Mesothelial cell of epicardium (in vitro differentiated cells): ENCODE data around the gene NDST3. TPM values are rescaled to one million over a fixed set of nuclear protein-coding genes. Genes with fewer than 3 reads are reported as not detected.

ENCODE experiments used
- DNase-seq, 2 experiments: peaks; one replicate each; pipeline ENCODE4 v3.0.0; 2021; ENCODE audit warnings: low spot score in 2 of 2; ENCODE audit not compliant: unreplicated experiment in 2 of 2
- H3K27ac Mint-ChIP-seq: 2 replicates; pipeline ENCODE4 v1.8.0; 2021; ENCODE audit warnings: mixed read lengths
- H3K27me3 Mint-ChIP-seq: 2 replicates; pipeline ENCODE4 v1.8.0; 2021; ENCODE audit warnings: low read depth, mixed read lengths
- H3K36me3 Mint-ChIP-seq: 2 replicates; pipeline ENCODE4 v1.8.0; 2021; ENCODE audit warnings: mixed read lengths
- H3K4me1 Mint-ChIP-seq: 2 replicates; pipeline ENCODE4 v1.8.0; 2021; ENCODE audit warnings: mixed read lengths
- H3K4me3 Mint-ChIP-seq: 2 replicates; pipeline ENCODE4 v1.8.0; 2021; ENCODE audit warnings: mild to moderate bottlenecking, moderate library complexity, mixed read lengths
- H3K9me3 Mint-ChIP-seq: 2 replicates; pipeline ENCODE4 v1.8.0; 2021; ENCODE audit warnings: mixed read lengths
- CTCF ChIP-seq: fragments of 200-600 bp; sonication (generic); IDR thresholded peaks from one replicate; pipeline ENCODE4 v1.5.0; 2021; ENCODE audit warnings: antibody characterized with exemption; ENCODE audit not compliant: unreplicated experiment
- total RNA-seq: library from RNA; stranded (reverse); gene quantifications from 3 replicates; pipeline ENCODE4 v1.2.1, GENCODE V29; 2021

The NDST3 gene
- total RNA-seq, 1 donor from 2014 or later = 5.1 TPM

- TF ChIP-seq CTCF = no peak
- peaks cover 29% of the 10 kb centered on the region for H3K4me1 Mint-ChIP-seq
- no peak overlapping the region for H3K4me3 Mint-ChIP-seq
- DNase-seq = no peak
- no peak overlapping the region for H3K27ac Mint-ChIP-seq
- H3K9me3 Mint-ChIP-seq = no peaks in the 10 kb centered on the region
- no peaks in the 10 kb centered on the region for H3K36me3 Mint-ChIP-seq
- no peaks in the 10 kb centered on the region for H3K27me3 Mint-ChIP-seq
Observed at GRCh38 chr4:118276580-118276979, 242.3 kb downstream of the NDST3 start.

- H3K4me1 Mint-ChIP-seq = peaks cover 34% of the 10 kb centered on the region
- no peak overlapping the region for H3K27ac Mint-ChIP-seq
Observed at GRCh38 chr4:118277243-118277642, 243.0 kb downstream of the NDST3 start.

GRCh38 chr4:118278473-118279274, 244.4 kb downstream of the NDST3 start:
- H3K4me3 Mint-ChIP-seq = peak overlapping the region; percentile 82
- H3K9me3 Mint-ChIP-seq = no peaks in the 10 kb centered on the region
- TF ChIP-seq CTCF = no peak
- peak; percentile 94 for DNase-seq
- no peaks in the 10 kb centered on the region for H3K27me3 Mint-ChIP-seq
- H3K27ac Mint-ChIP-seq = peak overlapping the region; percentile 95
- H3K36me3 Mint-ChIP-seq = no peaks in the 10 kb centered on the region
- peaks cover 34% of the 10 kb centered on the region for H3K4me1 Mint-ChIP-seq

More at GRCh38 chr4:118277243-118277642, 243.0 kb downstream of the NDST3 start:
- no peaks in the 10 kb centered on the region for H3K9me3 Mint-ChIP-seq
- H3K36me3 Mint-ChIP-seq = no peaks in the 10 kb centered on the region
- no peaks in the 10 kb centered on the region for H3K27me3 Mint-ChIP-seq
- no peak for TF ChIP-seq CTCF
- peak overlapping the region; percentile 14 for H3K4me3 Mint-ChIP-seq
- no peak for DNase-seq

GRCh38 chr4:118279328-118279727, 245.0 kb downstream of the NDST3 start:
- no peaks in the 10 kb centered on the region for H3K27me3 Mint-ChIP-seq
- no peak for TF ChIP-seq CTCF
- no peak for DNase-seq
- peaks cover 34% of the 10 kb centered on the region for H3K4me1 Mint-ChIP-seq
- H3K9me3 Mint-ChIP-seq = no peaks in the 10 kb centered on the region
- no peaks in the 10 kb centered on the region for H3K36me3 Mint-ChIP-seq
- peak overlapping the region; percentile 95 for H3K27ac Mint-ChIP-seq
- H3K4me3 Mint-ChIP-seq = peak overlapping the region; percentile 82

GRCh38 chr4:118279920-118280432, 245.7 kb downstream of the NDST3 start:
- Mint-ChIP-seq H3K4me3 (peak overlapping the region; percentile 82), H3K36me3 (no peaks in the 10 kb centered on the region), H3K9me3 (no peaks in the 10 kb centered on the region), H3K27ac (peak overlapping the region; percentile 95), H3K4me1 (peaks cover 34% of the 10 kb centered on the region), H3K27me3 (no peaks in the 10 kb centered on the region)
- TF ChIP-seq CTCF = no peak
- DNase-seq = no peak
